GM21515 (cell line): ENCODE data around the gene CACNA1H.

Source experiments
- ATAC-seq: cut with Tn5 transposase; IDR thresholded peaks from one replicate; pipeline ENCODE4 v1.9.1; 2021; ENCODE audit not compliant: unreplicated experiment

Gene CACNA1H

GRCh38 chr16:1156055-1156982 is 3.4 kb downstream of the CACNA1H start:
- ATAC-seq, result no peak

GRCh38 chr16:1156983-1157638 is 4.2 kb downstream of the CACNA1H start:
- ATAC-seq, result no peak

GRCh38 chr16:1157639-1158455 is 4.9 kb downstream of the CACNA1H start:
- ATAC-seq, result no peak

DNA sequence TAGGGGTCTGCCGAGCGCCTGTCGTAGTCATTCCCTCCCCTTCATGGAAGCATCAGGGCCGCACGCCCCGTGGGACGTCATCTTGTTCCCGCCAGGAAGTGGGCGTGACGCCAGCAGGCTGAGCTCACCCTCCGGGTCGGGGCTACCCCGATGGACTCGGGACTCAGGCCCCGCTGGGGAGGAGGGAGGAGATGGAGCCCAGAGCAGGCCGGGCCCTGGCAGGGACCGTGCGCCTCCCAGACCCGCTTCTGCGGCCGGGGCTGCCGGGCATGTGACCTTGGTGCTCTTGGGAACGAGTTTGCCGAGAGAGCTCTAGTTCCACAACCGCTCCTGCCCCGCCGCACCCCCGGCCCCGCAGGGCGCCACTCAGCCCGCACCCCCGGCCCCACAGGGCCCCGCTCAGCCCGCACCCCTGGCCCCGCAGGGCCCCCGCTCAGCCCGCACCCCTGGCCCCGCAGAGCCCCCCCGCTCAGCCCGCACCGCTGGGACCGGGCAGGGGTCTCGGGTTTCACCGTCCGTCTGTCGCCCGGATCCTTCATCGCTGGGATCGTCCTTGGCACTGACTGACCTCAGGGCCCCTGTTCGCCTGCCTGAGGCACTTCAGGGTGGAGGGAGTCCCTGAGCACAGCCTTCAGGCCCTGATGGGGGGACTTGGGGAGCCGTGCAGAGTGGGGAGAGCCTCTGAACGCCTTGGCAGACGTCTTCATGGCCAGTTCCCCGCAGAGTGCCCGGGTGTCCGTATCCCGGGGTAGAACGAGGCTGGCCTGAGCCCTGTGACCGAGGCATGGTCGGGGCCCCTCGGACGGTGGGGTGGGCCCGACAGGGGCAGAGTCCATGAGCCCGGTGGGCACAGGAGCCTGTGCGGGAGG is 5.8 kb downstream of the CACNA1H start:
- ATAC-seq, result no peak

- no peak for ATAC-seq
Observed at GRCh38 chr16:1159325-1159972, 6.5 kb downstream of the CACNA1H start.

DNA sequence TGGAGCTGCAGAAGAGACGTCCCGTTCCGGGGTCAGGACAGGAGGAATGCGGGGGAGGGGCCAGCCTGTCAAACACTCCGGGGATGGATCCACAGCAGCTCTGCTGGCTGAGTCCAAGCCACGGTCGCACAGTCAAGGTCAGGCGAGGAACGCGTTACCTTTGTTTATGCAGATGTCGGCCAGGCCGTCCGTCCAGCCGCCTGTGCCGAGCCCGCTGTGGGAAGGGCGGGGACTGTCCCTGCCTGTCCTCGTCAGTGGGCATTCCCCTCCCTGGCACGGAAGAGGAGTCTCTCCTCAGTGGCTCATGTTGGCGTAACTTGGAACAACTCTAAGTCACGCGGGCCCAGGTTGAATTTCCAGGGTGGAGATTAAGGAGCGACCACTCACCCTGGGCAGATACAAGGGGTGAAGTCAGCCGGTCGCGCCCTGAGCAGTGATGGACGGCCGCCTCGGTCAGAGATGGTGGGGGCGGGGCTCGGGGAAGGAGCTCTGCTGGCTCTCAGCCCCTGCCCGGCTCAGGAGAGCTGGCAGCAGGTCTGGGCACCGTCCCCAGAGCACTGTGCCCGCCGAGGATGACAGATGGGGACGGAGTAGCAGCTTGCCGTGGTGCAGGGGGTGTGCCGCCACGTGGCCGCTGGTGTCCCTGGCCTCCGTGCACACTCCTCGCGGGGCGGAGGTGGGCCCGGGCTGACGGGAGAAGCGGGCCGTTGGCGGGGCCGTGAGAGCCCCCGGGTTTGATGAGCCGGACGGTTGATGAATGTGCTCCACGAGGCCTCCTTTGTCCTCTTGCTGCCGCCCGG is 7.3 kb downstream of the CACNA1H start:
- no peak for ATAC-seq

GRCh38 chr16:1160773-1161348 is 8.0 kb downstream of the CACNA1H start:
- ATAC-seq, result no peak

GRCh38 chr16:1162701-1163566 is 10.0 kb downstream of the CACNA1H start:
- no peak for ATAC-seq

DNA sequence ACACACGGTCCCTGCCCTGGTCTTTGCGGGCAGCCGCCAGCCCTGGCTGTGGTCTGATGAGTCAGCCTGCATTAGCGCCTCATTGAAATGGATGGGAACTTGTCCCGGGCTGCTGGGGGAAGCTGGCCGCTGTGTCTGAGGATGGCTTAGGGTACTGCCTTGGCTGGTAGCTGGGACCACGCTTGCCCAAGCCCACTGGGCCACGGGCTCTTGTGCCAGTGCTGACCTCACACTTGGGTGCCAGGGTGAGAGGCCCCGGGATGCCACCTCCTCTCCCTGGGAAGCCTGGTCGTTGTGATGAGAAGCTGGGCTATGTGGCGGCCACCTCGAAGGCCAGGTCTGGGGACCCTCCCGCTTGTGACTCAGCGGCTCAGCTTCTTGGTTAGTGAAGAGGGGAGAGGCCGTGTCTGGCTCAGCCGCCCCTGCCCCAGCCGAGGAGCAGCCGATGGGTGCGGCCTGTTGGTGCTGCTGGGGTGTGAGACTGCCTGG is 10.7 kb downstream of the CACNA1H start:
- no peak for ATAC-seq

DNA sequence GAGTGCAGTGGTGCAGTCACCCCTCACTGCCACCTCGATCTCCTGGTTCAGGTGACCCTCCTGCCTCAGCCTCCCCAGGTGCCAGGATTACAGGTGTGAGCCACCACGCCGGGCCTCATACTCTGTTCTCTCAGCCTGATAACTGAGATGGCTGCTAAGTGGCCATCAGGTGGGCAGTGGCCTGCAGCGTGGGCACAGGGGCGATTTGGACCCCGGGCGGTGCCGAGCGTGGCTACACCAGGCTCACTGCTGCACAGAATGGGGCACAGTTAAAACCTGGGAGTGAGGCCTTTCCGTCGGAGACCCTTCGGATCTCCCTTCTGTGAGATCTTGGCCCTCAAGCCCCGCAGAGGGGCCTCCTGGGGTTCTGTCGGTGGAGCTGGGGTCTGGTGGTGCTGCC is 11.5 kb downstream of the CACNA1H start:
- no peak for ATAC-seq

DNA sequence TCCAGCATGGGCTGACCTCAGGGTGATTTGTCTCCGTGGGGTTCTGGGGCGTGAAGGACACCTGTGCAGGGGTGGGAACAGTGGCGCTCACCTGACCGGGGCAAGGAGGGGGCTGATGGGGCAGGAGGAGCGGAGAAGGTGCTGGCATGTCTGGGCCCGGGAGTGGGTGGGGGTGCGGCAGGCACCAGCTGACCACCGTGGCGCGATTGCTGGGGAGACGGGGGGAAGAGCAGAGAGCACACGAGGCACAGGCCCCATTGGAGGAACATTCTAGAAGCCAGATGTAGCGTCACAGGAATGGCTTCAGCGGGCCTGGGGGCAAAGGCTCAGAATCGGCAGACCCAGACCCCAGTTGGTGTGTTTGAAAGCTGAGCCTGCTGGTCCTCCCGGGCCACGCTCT is 12.1 kb downstream of the CACNA1H start:
- ATAC-seq, result no peak

DNA sequence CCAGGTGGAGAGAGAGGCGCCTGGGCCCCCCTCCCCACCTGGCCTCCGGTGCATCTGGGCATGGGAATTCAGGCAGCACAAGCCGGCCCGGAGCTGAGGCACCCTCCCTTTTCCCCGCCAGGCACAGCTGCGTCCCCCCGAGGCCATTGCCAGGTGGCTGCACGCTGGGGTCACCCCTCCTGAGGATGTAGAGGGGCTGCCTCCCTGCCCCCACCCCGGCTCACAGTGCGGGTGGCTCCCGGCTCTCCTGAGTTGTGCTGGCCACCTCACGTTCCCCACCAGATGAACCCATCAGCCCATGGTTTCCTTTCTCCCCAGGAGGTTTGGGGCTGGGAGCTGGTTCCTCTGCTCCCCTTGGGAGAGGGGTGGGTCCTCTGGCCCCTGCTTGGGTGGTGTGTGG is 12.6 kb downstream of the CACNA1H start:
- ATAC-seq, result no peak

DNA sequence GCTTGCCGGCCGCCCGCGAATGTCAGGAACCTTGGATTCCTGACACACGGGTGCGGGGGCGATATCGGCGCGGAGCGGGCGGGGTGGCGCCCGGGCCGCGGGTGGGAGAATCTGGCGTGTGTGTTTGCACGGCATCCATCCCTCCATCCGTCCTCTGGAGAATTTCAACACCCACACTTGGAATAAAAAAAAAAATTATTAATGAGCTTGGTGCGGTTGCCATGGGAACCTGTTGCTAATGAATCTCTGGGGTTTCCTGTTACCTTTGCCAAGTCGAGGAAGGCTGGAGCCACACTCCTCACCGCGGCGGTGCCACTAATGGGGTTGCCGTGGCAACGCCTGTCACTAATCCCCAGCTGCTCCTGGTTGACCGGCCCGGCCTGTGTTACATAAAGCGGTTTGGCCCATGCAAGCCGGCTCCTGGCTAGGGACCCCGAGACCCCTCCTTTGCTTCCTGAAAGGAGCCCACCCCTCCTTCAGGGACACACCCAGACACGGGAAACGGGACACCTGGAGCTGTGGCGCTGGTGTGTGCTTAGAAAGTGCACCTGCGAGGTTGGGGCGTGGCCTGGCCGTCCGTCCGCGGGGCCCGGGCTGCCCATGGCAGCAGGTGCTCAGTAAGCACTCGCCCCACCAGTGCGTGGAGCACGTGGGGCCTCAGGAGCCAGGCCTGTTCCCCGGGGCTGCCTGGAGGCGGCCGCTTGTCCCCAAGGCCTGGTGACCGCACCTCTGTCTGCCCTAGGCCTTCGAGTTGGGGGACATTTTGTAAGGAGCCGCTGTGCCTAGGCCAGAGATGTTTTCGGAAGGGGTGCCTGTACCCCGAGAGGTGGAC is 14.6 kb downstream of the CACNA1H start:
- ATAC-seq, result no peak

DNA sequence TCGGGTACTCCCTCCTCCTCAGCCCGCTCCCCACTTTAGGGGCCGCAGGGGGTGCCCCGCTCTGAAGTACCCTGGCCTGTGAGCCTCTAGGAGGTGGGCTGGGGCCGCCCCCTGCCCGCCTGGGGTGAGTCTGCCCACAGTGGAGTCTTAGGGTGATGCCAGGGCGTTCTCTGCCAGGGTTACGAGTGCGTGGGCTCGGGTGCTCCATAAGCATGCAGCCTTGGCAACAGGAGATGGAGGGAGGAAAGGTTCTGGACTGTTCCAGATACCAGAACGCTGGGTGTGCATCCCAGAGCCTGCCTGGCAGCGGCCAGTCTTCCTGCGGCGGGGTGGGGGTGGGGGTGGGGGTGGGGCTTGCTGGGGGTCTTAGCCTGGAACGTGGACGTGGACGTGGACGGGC is 15.9 kb downstream of the CACNA1H start:
- no peak for ATAC-seq

GRCh38 chr16:1169285-1170075 is 16.6 kb downstream of the CACNA1H start:
- no peak for ATAC-seq

DNA sequence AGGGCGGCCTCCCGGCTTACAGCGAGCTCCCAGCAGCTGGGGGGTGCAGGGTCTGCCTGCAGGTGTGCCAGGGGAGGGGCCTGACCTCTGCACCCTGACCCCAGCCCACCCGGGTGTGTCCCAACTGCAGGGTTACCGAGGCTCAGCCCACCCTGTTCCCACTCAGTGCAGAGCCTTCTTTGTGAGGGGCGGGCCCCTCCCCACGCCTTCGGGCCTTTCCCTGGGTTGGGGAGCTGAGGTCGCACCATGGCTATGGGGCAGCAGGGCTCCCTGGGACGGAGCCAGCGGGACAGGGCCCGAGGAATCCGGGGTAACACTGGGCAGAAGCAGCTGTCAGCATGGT is 17.1 kb downstream of the CACNA1H start:
- no peak for ATAC-seq
